Astrocyte of the hippocampus (primary cell): Measurements from ENCODE around the gene SSUH2.

Experiments used
- DNase-seq: peaks from one replicate; pipeline ENCODE4 v3.0.0; 2011; ENCODE audit warnings: low read depth, low spot score

Gene SSUH2

GRCh38 chr3:8641472-8641871, 3.1 kb downstream of the SSUH2 start:
- DNase-seq, result no peak

DNA sequence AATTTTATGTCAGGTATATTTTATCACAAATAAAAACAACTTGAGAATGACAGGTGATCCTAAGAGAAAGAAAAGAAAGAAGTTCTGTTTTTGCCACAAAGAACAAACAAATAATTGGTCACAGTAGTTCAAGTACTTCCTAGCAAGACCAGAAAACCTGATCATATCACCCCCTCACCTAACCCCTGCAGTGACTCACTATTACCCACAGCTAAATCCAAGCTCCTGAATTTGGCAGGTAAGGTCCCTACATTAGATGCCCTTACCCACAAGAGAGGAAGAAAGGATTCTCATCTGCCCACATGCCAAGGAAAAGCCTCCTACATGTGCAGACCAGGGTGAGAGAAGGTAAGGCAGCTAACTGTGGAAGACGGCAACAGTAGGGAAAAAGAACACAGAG, 4.4 kb downstream of the SSUH2 start:
- no peak for DNase-seq

DNA sequence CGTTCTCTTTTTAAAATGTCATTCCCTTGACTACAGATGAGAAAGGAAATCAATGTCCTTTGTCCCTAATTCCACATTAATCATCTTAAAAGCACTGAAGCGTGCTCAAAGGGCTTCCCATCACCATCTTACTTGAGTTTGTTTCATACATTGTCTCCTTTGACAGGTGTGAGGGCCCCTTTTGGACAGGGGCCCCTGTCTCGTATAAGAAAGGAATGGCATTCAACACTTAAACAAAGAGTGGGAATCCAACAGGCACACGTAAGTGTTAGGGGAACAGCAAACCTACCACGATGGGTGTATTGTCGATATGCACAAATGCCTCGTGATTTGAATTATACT, 5.0 kb downstream of the SSUH2 start:
- DNase-seq, result no peak

DNA sequence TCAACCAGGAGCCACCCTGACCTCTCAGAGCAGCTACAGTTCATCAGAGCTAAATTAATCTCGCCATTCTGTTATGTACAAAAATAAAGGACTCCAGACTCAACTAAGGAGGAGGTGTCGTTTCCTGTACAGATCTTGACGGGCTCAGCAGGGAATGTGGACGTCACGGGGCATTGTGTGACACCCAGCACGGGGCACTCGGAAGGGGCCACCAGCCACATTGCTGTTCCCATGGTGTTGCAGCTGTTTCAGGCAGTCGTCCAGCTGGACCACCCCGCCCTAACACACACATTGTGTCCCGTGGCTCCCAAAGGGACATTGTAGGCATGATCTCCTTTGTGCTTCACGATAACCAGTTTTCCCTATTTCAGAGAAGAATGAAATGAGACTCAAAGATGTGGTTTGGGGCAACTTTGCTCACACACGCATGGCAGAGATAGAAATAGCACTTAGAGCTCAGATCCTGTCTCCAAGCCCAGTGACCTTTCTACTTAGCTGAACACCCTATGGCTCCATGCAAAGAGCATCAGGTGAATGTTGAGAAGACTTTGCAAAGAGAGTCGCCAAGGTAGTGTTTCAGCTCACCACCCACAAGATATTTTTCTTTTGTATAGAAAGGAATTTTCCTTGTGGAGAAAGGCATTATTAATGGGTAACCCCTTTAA, 5.5 kb downstream of the SSUH2 start:
- no peak for DNase-seq

- DNase-seq, result no peak
Measured at GRCh38 chr3:8637348-8637747, 7.2 kb downstream of the SSUH2 start.

- DNase-seq, result no peak
Measured at GRCh38 chr3:8635631-8636030, 9.0 kb downstream of the SSUH2 start.

- no peak for DNase-seq
Measured at GRCh38 chr3:8635125-8635524, 9.5 kb downstream of the SSUH2 start.

GRCh38 chr3:8632402-8633237, 12.0 kb downstream of the SSUH2 start:
- no peak for DNase-seq

DNA sequence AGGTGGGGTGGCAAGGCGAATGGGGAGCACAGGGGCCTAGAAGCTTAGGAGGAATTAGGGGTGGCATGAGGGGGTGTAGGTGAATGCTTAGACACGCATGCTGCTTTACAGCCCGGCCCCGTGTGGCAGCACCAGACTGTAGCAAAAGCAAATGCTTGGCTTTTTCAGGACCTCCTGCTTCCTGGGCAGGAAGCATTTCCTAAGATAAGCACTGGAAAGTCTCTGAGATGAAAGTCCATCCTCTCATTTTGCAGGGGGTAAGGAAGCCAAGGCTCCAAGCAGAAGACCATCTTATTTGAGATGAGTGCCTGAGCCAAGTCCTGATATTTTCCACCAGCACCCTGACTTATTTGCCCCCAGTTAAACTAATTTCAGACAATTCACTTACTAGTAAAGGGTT, 12.9 kb downstream of the SSUH2 start:
- no peak for DNase-seq

- DNase-seq, result peak; percentile 94
Measured at GRCh38 chr3:8629151-8630021, 15.2 kb downstream of the SSUH2 start.

- no peak for DNase-seq
Measured at GRCh38 chr3:8627949-8628348, 16.6 kb downstream of the SSUH2 start.

DNA sequence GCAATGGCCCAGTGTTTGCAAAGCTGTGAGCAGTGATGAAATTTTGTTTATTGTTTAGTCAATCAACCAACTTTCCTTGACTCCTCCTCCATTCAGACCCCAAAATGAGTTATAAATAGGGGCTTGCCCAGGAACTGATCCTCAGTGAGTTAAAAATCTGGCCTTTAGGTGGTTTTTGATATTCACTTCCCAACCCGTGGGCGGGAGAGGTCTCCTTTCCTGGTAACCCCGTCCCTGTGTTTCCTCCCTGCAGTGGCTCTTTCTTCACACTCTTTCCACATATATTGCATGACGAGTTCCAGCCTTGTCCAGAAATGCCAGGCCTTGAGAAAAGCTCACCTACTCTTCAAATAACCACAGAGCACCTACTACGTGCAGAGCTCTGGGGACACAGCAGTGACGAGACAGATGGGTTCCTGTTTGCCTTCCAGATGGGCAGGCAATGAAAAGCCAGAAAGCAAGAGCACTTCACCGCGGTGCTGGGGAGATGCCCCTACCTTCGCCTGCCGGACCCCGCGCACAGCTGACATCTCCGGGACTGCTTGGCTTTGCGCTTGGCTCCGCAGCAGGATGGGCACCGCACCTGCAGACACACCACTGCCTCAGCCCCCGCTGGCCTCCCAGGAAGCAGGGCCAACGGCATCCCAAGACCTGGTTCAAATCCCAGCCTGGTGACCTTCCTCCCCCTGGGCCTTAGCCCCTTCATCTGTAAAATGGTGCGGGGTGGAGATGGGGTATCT, 17.2 kb downstream of the SSUH2 start:
- DNase-seq, result no peak

DNA sequence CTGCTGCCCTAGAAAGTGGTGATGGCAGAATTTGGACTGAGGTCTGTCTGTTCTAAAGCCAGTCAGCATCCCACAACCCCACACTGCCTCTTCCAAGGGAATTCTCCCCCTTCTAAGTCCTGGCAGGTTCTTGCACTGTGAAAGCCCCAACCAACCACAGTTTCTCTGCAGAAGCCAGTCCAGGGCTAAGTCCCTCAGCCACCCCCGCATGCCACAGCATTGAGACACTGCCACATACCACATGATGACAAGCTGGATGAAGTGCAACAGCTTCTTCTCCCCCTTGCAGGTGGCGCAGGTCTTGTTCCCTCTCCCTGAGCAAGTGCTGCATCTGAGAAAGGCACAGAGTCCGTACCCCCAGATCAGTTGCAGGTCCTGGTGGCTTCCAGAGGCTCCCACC, 18.6 kb downstream of the SSUH2 start:
- DNase-seq, result peak; percentile 62

DNA sequence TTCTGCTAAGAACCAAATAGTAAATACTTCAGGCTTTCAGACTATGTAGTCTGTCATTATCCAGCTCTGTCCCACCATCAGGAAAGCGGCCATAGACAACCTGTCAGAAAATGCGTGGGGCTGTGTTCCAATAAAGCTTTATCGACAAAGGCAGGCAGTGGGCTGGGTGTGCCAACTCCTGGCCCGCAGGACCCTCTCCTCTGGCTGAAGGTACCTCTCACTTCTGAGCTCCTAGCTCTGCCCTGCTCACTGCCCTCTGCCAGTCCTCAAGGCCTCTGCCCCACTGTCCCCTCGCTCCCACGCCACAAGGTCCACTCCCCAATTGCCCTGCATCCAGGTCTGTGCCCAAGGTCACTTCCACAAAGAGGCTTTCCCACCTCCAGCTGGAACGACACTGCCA, 20.0 kb downstream of the SSUH2 start:
- DNase-seq, result no peak

DNA sequence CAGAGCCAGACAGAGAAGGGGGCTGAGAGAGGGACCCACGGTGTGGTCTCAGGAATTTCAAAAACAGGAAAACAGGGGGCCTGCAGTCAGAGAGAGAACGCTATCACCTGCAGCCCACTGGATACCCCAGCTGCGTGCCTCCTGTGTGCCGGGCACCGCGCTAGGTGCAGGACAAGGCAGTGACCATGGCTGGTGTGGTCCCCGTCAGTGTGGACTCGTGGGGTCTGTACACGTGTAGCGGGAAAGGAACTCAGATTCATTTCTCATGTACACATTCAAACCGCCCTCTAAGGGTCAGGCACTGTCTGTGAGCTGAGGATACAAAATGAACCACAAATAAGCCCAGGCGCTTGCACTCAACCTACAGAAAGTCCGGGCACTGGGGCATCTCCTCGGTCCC, 20.9 kb downstream of the SSUH2 start:
- DNase-seq, result no peak

DNA sequence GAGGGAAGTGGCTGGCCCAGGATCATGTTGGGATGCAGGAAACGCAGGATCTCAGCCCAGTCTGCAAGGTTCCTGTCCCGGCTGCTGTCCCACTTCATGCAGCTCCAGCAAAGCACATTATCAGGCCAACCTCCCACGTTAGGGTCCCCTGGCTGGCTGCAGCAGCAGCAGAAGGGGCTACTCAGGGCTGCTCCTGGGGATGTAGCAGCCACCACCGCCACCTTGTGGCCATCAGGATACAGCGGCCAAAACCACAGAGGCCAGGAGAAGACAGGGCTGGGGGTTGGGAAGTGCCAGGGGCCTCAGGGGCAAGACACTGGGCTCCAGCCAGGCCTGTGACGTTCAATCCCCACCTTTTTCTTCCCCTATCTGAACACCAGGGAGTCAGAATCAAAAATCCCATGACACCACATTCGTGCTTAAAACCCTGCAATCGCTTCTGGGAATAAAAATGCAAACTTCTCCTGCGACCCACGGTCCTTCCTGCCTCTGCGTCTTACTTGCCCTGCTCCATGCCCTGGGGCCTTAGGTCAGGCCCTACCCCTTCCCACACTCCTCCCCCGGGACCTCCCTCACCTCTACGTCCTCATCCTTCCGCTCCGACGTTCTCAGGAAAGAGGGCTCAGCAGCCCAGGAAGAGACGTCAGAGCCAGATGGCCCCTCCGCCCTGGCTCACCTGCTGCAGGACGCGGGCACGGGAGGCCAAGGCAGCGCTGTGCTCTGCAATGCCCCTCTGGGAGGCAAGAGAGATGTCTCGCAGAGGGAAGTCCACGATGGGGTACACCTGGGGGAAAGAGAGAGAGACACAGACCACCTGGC, 21.5 kb downstream of the SSUH2 start:
- peak; percentile 91 for DNase-seq

DNA sequence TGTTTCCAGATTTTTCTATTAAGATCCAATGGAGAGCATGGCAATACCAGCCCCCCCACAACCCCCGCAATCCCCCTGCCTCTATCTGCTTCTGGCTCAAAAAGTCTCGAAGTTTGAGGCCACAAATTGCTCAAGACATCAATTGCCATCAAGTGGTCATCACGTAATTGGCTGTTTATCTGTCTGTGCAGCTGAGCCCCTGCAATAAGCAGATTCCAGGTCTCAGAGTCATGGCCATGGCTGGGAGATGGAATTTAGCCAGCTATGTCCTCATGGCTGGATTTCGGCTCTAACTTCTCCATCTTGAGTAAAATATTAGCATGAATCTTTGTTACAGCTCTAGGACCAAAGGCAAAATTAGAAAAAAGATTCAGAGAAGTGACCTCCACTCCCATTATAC, 22.7 kb downstream of the SSUH2 start:
- DNase-seq, result peak; percentile 83

- DNase-seq, result no peak
Measured at GRCh38 chr3:8621141-8621540, 23.5 kb downstream of the SSUH2 start.

DNA sequence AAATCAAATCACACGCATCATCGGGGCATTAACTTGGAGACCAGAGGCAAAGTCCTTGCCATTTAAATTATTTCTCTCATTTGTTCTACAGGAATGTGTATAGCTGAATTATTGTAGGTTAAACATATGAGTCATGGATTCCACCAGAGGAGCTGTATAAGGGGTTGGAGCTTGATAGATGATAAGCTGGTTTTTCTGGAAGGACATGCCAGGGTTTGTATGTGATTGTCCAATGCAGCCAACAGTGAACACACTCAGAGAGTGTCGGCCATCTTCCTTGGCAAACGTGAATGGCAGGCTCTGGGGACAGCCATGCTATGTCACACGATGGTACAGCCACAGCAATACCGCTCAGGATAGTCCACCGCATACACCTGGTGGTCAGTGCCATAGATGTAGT, 25.1 kb downstream of the SSUH2 start:
- DNase-seq, result peak; percentile 65

DNA sequence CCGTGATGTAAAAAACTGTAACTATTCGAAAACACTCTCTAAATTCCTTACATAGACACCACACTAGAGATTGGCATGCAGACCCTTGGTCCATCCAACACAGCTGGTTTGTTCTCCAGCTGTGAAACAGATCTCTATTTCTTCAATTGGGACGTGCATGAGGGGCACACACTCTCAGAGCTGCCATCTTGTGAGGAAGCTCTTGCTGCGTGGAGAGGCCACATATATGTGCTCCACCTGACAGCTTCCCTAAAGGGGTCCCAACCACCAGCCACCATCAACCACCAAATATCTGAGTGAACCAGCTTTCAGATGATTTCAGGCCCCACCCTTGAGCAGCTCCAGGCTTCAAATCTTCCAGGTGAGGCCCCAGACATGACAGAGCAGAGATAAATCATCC, 25.6 kb downstream of the SSUH2 start:
- DNase-seq, result no peak

DNA sequence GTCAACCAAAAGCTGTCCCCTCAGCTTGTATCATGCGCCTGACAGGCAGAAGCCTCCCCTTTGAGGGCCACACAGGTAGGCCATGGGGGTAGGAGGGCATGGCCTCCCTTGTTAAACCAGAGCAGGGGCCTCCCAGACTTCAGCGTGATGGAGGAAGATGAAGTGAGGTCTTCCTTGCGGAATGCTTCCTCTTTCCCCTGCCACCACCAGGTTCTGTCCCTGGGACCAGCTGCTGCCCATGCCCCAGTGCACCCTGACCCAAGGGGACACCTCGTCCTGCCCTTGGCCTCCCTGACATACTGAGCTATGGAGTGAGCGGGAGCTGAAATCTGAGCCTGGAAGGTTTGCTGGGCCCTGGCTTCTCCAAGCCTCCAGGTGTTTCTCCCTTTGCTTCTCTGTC, 26.7 kb downstream of the SSUH2 start:
- DNase-seq, result no peak
